ENCODE results near the gene CAMK1D. TPM values are rescaled to one million over a fixed set of nuclear protein-coding genes. Genes with fewer than 3 reads are reported as not detected.

The CAMK1D gene
- total RNA-seq, 1 experiment from 2014 or later, result 1.1 TPM

DNA sequence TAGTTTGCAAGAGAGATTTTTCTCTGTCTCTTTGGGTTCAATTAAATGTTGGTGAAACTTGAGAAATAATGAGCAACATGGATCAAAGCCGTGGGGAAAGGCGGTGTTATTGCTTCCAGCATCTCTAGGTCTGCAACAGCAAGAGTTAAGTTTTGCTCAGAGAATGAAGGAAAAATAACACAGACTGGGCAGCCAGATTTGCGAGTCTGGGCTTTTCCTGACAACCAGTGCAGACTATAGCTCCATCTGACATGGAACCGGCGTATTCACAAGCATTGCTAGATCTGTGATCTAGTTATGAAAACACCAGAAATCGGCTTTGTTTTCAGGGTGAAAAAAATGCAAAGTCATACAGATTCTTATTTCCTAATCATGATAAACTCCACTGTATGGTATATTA, 110.4 kb downstream of the CAMK1D start:
- no peaks in the 10 kb centered on the region for H3K9me3 ChIP-seq (replicated peaks)
- no peaks in the 10 kb centered on the region for H3K4me1 ChIP-seq
- no peaks in the 10 kb centered on the region for H3K36me3 ChIP-seq
- no peak overlapping the region for H3K27ac ChIP-seq
- no peak overlapping the region for H3K4me3 ChIP-seq
- DNase-seq, result no peak
- no peaks in the 10 kb centered on the region for H3K27me3 ChIP-seq

DNA sequence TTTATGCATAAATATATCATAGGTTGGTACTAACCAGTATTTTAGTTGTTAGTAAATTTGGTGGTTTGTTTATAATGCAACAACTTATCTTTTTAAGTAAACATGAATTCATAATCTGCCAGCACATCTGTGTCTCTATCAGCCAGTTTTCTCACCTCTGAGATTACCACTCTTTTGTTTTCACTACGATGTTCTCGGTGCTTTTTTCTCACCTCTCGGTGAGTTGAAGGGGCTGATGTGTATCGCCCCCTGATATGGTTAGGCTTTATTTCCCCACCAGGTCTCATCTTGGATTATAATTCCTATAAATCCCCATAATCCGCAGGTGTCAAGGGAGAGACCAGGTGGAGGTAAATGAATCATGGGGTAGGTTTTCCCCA, 114.1 kb downstream of the CAMK1D start:
- Histone ChIP-seq H3K27ac (no peak overlapping the region), H3K27me3 (no peaks in the 10 kb centered on the region), H3K9me3 (replicated peaks) (no peaks in the 10 kb centered on the region), H3K4me1 (0 out of 2 replicates have a peak, but pooled peaks cover 2% of the 10 kb centered on the region), H3K36me3 (no peaks in the 10 kb centered on the region), H3K4me3 (no peak overlapping the region)
- no peak for DNase-seq

DNA sequence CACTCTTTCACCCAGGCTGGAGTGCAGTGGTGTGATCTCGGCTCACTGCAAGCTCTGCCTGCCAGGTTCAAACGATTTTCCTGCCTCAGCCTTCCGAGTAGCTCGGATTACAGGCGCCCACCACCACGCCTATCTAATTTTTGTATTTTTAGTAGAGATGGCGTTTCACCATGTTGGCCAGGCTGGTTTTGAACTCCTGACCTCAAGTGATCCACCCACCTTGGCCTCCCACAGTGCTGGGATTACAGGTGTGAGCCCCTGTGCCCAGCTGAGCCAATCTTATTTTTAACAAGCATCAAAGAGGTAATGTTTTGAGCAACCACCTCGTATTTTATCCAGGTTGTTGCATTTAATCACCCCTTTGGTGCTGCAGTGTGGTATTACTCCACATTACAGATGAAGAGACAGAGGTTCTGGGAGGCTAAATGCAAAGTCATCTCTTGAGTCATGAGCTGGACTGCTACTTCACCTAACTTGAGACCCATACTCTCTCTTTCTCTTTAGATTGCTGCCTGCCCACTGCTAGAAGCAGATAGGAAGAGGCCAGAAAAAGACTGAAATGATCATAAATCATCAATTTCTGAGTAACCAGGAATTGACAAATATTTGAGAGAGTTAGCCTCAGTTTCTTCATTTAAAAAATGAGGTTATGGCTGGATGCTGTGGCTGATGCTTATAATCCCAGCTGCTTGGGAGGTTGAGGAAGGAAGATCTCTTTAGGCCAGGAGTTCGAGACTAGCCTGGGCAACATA, 116.2 kb downstream of the CAMK1D start:
- Histone ChIP-seq H3K36me3 (no peaks in the 10 kb centered on the region), H3K9me3 (replicated peaks) (no peaks in the 10 kb centered on the region), H3K27me3 (no peaks in the 10 kb centered on the region), H3K4me1 (0 out of 2 replicates have a peak, but pooled peaks cover 2% of the 10 kb centered on the region), H3K4me3 (no peak overlapping the region), H3K27ac (no peak overlapping the region)
- no peak for DNase-seq

DNA sequence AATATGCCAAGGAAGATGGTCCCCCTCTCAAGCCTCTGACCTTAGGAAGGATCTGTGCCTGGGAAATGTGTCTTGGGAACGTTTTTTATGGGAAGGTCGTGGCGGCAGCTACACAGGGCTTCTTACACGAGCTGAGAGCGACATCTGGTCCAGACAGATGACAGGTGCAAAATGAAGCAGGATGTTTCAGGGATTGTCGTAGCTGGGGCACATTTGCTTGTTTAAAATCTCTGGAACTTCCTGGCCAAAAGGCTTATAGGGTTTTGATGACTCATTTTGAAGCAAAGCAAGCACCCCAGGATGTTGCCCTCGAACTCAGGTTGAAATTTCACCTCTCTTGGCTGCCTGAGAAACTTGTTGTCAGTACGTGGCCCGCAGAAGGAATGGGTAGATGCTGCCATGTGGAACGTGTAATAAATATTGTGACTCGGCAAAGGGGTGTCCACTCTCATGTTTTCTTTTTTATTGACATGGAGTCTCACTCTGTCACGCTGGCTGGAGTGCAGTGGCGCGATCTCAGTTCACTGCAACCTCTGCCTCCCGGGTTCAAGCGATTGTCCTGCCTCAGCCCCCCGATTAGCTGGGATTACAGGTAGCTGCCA, 117.5 kb downstream of the CAMK1D start:
- Histone ChIP-seq H3K4me3 (no peak overlapping the region), H3K27ac (no peak overlapping the region), H3K36me3 (no peaks in the 10 kb centered on the region), H3K27me3 (no peaks in the 10 kb centered on the region), H3K4me1 (0 out of 2 replicates have a peak, but pooled peaks cover 2% of the 10 kb centered on the region), H3K9me3 (replicated peaks) (no peaks in the 10 kb centered on the region)
- DNase-seq, result peak; percentile 57 to 79

DNA sequence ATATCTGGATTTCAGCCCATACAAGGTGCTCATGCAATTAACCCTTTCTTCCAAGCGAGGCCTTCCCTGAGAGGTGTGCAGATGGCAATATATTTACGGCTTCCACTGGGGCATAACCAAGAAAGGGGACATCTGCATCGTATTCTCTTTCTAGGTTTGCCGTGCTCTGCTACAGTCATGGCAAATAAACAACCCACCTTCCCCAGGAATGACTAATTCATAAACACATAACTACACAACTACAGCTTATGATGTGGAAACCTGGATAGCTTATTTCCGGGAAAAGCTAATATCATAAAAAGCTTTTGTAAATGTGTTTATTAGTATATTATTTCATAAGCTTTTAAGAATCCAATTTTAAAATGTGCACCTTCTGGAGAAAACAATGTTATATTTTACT, 120.0 kb downstream of the CAMK1D start:
- no peak for DNase-seq
- Histone ChIP-seq H3K36me3 (no peaks in the 10 kb centered on the region), H3K27ac (no peak overlapping the region), H3K27me3 (no peaks in the 10 kb centered on the region), H3K4me1 (0 out of 2 replicates have a peak, but pooled peaks cover 2% of the 10 kb centered on the region), H3K4me3 (no peak overlapping the region), H3K9me3 (replicated peaks) (no peaks in the 10 kb centered on the region)

DNA sequence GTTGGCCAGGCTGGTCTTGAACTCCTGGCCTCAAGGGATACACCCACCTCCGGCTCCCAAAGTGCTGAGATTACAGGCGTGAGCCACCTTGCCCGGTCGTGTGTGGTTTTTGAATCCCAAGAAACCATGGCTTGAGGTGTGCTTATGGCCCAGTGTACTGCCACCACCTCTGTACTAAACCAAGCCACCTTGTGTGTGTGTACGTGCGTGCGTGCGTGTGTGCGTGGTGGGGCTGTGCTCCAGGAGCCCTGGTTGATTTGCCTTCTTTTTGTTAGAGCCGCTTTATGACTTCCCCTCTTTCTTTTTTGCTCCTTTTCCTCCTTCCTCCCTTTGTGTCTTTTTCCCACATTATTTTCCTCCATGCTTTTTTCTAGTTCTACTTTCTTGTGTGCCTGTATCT, 121.4 kb downstream of the CAMK1D start:
- Histone ChIP-seq H3K9me3 (replicated peaks) (no peaks in the 10 kb centered on the region), H3K36me3 (no peaks in the 10 kb centered on the region), H3K27me3 (no peaks in the 10 kb centered on the region), H3K27ac (no peak overlapping the region), H3K4me3 (no peak overlapping the region), H3K4me1 (0 out of 2 replicates have a peak, but pooled peaks cover 2% of the 10 kb centered on the region)
- DNase-seq, result no peak

DNA sequence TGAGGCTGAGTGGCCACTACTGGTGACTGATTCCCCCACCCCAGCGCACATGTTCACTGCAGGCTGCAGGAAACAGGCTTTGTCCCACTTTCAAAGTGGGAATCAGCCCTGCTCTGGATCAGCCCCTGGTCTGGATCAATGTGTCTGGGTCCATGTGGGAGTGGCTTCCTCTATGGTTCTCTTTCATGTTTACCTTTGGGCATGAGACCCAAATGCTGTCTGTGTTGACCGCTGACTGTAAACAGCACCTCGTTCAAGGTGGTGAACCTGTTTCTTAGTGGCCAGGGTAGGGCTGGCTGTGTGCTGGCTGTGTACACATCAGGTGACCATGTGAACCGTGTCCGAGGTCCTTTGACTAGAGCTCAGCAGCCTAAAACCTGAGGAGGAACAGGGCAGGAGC, 121.8 kb downstream of the CAMK1D start:
- H3K36me3 ChIP-seq, result no peaks in the 10 kb centered on the region
- H3K4me3 ChIP-seq, result no peak overlapping the region
- H3K9me3 ChIP-seq (replicated peaks), result no peaks in the 10 kb centered on the region
- no peak overlapping the region for H3K27ac ChIP-seq
- H3K27me3 ChIP-seq, result no peaks in the 10 kb centered on the region
- 0 out of 2 replicates have a peak, but pooled peaks cover under 1% of the 10 kb centered on the region for H3K4me1 ChIP-seq
- DNase-seq, result no peak

DNA sequence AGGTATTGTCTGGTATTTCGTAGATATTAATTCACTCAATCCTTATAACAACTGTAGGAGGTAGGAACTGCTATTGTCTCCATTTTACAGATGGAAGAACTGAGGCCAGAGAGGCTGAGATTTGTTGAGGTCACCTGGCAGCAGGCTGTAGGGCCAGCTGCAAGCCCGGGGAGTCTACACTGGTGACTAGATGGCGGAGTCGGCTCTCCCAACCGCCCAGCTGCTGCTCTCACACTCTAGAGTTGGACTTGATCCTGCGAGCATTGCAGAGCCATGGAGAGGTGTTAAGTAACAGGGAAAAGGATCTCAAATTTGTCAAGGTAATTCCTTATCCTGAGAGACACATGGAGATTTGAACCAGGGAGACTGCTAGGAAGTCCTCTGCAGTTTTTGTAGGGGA, 124.1 kb downstream of the CAMK1D start:
- H3K9me3 ChIP-seq (replicated peaks), result no peaks in the 10 kb centered on the region
- H3K27ac ChIP-seq, result no peak overlapping the region
- H3K4me3 ChIP-seq, result no peak overlapping the region
- H3K27me3 ChIP-seq, result no peaks in the 10 kb centered on the region
- H3K4me1 ChIP-seq, result no peaks in the 10 kb centered on the region
- H3K36me3 ChIP-seq, result no peaks in the 10 kb centered on the region
- DNase-seq, result no peak

DNA sequence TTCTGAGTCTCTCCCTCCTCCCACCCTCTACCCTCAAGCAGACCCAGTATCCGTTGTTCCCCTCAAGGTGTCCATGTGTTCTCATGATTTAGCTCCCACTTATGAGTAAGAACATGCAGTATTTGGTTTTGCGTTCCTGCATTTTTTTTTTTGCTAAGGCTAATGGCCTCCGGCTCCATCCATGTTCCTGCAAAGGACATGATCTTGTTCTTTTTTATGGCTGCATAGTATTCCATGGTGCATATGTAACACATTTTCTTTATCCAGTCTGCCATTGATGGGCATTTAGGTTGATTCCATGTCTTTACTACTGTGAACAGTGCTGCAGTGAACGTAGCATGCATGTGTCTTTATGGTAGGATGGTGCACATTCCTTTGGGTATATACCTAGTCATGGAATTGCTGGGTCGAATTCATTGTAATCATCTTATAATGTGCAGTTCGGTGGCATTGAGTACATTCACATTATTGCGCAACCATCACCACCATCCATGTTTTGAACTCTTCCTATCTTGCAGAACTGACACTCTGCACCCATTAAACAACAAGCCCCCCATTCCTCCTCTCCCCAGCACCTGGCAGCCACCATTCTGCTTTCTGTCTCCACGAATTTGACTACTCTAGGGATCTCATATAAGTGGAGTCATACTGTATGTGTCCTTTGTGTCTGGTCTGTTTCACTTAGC, 125.5 kb downstream of the CAMK1D start:
- H3K9me3 ChIP-seq (replicated peaks), result no peaks in the 10 kb centered on the region
- no peaks in the 10 kb centered on the region for H3K4me1 ChIP-seq
- no peak overlapping the region for H3K4me3 ChIP-seq
- no peak overlapping the region for H3K27ac ChIP-seq
- no peak for DNase-seq
- no peaks in the 10 kb centered on the region for H3K27me3 ChIP-seq
- H3K36me3 ChIP-seq, result no peaks in the 10 kb centered on the region

DNA sequence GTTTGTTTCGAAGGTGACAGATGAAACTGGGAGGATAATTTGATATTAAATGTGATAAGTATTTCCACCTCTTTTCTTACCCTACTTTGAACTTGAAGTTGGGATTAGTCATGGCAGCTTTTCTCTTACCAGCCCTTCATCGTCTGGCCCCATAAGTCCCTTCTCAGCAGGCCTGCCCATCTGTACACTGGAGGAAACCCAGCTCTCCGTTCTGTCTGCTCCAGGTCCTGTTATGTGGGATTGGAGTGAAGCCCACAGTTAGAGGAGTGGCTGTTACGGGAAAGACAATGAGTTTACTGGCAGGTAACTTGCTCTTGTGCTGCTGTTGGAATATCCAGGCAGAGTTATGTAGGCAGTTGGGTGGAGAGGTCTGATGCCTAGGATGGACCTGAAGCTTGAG, 127.3 kb downstream of the CAMK1D start:
- Histone ChIP-seq H3K27me3 (no peaks in the 10 kb centered on the region), H3K4me3 (no peak overlapping the region), H3K27ac (no peak overlapping the region), H3K36me3 (no peaks in the 10 kb centered on the region), H3K9me3 (replicated peaks) (no peaks in the 10 kb centered on the region), H3K4me1 (no peaks in the 10 kb centered on the region)
- no peak for DNase-seq

DNA sequence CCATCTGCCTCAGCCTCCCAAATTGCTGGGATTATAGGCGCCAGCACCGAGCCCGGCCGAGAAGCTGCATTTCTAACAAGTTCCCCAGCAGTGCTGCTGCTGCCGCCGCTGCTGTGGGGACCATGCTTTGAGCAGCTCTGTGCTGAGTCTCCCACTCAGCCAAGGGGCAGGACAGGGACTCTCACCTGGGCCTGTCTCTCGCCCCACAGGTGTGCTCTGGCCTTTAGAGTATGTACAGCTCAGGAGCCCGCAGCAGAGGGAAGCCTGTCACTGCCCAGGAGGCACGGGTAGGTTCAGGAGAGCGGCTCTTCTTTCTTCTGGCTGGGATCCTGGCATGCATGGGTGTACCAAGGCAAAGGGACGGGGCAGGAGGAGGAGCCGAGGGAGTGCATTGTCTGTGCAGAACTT, 130.1 kb downstream of the CAMK1D start:
- Histone ChIP-seq H3K9me3 (replicated peaks) (no peaks in the 10 kb centered on the region), H3K27ac (no peak overlapping the region), H3K4me1 (no peaks in the 10 kb centered on the region), H3K27me3 (no peaks in the 10 kb centered on the region), H3K36me3 (no peaks in the 10 kb centered on the region), H3K4me3 (no peak overlapping the region)
- DNase-seq, result no peak

DNA sequence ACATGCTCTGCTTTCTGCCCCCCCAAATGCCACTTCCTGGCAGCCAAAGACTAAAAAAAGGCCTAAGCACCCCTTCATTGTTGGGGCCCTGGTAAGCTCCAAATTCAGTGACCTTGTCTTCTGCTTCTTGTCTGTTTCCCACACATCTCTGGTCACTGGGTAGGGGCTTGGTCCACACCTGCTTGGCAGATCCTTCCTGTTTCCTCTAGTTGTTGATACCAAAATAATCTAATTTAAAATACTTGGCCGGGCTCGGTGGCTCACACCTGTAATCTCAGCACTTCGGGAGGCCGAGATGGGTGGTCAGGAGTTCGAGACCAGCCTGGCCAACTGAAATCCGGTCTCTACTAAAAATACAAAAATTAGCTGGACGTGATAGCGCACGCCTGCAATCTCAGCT, 130.6 kb downstream of the CAMK1D start:
- no peaks in the 10 kb centered on the region for H3K27me3 ChIP-seq
- H3K4me3 ChIP-seq, result no peak overlapping the region
- no peaks in the 10 kb centered on the region for H3K9me3 ChIP-seq (replicated peaks)
- H3K36me3 ChIP-seq, result no peaks in the 10 kb centered on the region
- no peak for DNase-seq
- no peak overlapping the region for H3K27ac ChIP-seq
- no peaks in the 10 kb centered on the region for H3K4me1 ChIP-seq

DNA sequence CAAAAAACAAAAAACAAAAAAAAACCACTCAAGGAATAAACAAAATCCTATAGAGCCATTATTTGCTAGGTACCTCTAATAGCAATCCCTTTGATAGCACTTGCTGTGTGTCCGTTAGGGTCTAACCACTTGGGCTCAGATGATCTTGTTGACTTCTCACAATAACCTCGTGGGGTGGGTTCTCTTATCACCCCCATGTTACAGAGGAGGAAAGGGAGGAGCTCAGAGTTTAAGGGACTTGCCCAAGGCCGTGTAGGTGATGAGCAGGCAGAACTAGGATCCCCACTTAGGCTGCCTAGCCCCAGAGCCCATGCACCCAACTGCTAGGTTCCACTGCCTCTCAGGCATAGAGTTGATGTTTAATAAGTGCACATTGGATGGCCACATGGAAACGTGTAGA, 131.1 kb downstream of the CAMK1D start:
- Histone ChIP-seq H3K4me1 (no peaks in the 10 kb centered on the region), H3K36me3 (no peaks in the 10 kb centered on the region), H3K27me3 (no peaks in the 10 kb centered on the region), H3K27ac (no peak overlapping the region), H3K4me3 (no peak overlapping the region), H3K9me3 (replicated peaks) (no peaks in the 10 kb centered on the region)
- DNase-seq, result no peak

DNA sequence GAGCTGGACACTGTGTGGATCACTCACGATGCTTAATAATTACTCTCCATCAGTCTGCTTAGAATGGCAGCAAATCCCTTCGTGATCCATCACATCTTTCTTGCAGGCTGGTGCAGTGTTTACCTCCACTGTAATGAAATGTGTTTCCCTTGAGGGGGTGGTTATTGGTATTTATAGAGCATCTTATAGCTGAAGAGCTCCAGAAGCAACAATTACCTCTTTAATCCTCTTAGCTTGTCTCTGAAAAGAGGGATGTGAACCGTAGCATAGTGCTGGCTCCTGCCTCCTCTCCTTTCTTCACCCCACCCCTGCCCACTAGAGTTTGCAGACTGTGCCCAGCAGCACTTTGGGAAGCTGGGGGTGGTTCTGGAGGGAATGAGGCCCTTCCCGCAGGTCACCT, 132.6 kb downstream of the CAMK1D start:
- H3K27ac ChIP-seq, result no peak overlapping the region
- DNase-seq, result no peak
- H3K36me3 ChIP-seq, result no peaks in the 10 kb centered on the region
- H3K27me3 ChIP-seq, result no peaks in the 10 kb centered on the region
- H3K4me3 ChIP-seq, result no peak overlapping the region
- H3K4me1 ChIP-seq, result no peaks in the 10 kb centered on the region
- no peaks in the 10 kb centered on the region for H3K9me3 ChIP-seq (replicated peaks)

DNA sequence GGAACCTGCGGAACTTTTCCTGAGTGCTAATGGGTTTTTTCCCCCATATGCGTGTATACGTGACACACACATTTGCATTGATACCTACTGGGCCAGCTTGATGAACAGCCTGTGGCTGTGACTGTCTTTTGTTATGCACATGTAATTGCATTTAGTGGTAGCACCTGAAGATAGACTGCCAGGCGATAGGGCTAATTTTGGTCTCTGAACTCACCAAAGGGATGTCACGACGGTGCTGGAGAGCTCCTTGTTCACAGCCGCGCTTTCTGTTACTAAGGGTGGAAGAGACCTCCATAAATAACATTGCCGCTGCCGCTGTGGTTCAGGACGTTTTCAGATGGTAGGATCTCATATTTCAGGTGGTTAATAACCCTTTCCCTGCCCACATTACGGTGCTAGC, 133.2 kb downstream of the CAMK1D start:
- Histone ChIP-seq H3K27me3 (no peaks in the 10 kb centered on the region), H3K4me3 (no peak overlapping the region), H3K4me1 (no peaks in the 10 kb centered on the region), H3K9me3 (replicated peaks) (no peaks in the 10 kb centered on the region), H3K36me3 (no peaks in the 10 kb centered on the region), H3K27ac (no peak overlapping the region)
- no peak for DNase-seq

Data from SJCRH30 (cell line).